GM12874 (cell line): ENCODE results near the gene SPINT1.

Source experiments
- CTCF ChIP-seq: IDR thresholded peaks from 2 replicates; pipeline ENCODE4 v1.5.1; 2011; ENCODE audit warnings: low read depth, mild to moderate bottlenecking, control low read depth, low read length, moderate library complexity; ENCODE audit not compliant: insufficient read depth

SPINT1 gene

GRCh38 chr15:40906991-40907802 lies 63.3 kb downstream of the SPINT1 start:
- no peak for TF ChIP-seq CTCF
